GM04504 (cell line): ENCODE measurements around the gene RAB29.

Source experiments
- DNase-seq: peaks from one replicate; pipeline ENCODE4 v3.0.0-alpha.2; 2012; ENCODE audit warnings: low read depth

RAB29 gene

GRCh38 chr1:205794011-205794730 is 18.9 kb upstream of the RAB29 start:
- no peak for DNase-seq

GRCh38 chr1:205792961-205793673 is 17.8 kb upstream of the RAB29 start:
- no peak for DNase-seq

GRCh38 chr1:205792481-205792881 is 17.2 kb upstream of the RAB29 start:
- DNase-seq, result no peak

- no peak for DNase-seq
These were observed 16.4 kb upstream of the RAB29 start for GRCh38 chr1:205791568-205792180.

GRCh38 chr1:205787287-205787916 is 12.1 kb upstream of the RAB29 start:
- no peak for DNase-seq

GRCh38 chr1:205786601-205787000 is 11.3 kb upstream of the RAB29 start:
- no peak for DNase-seq

- DNase-seq, result no peak
These were observed 10.2 kb upstream of the RAB29 start for GRCh38 chr1:205785446-205785845.

GRCh38 chr1:205783904-205784303 is 8.6 kb upstream of the RAB29 start:
- no peak for DNase-seq

GRCh38 chr1:205783433-205783795 is 8.1 kb upstream of the RAB29 start:
- no peak for DNase-seq

GRCh38 chr1:205782627-205783432 is 7.5 kb upstream of the RAB29 start:
- DNase-seq, result no peak

- DNase-seq, result no peak
These were observed 5.1 kb upstream of the RAB29 start for GRCh38 chr1:205780335-205780734.

GRCh38 chr1:205777994-205778393 is 2.7 kb upstream of the RAB29 start:
- DNase-seq, result no peak

GRCh38 chr1:205775717-205776056 is 405 bp upstream of the RAB29 start:
- no peak for DNase-seq

- no peak for DNase-seq
These were observed 876 bp downstream of the RAB29 start for GRCh38 chr1:205774198-205775014.

GRCh38 chr1:205772607-205773032 is 2.7 kb downstream of the RAB29 start:
- DNase-seq, result no peak

- no peak for DNase-seq
These were observed 4.7 kb downstream of the RAB29 start for GRCh38 chr1:205770618-205771017.

- DNase-seq, result no peak
These were observed 5.5 kb downstream of the RAB29 start for GRCh38 chr1:205769641-205770365.

- DNase-seq, result no peak
These were observed 8.0 kb downstream of the RAB29 start for GRCh38 chr1:205767248-205767647.

- DNase-seq, result no peak
These were observed 8.7 kb downstream of the RAB29 start for GRCh38 chr1:205766570-205766969.

- DNase-seq, result no peak
These were observed 9.2 kb downstream of the RAB29 start for GRCh38 chr1:205766038-205766437.

- no peak for DNase-seq
These were observed 10.7 kb downstream of the RAB29 start for GRCh38 chr1:205764578-205764977.
